ENCODE results near the gene PRKX.
"Not testable (repeated sequence)": the region's sequence is repeated elsewhere in the genome, so short reads cannot be mapped to it uniquely, and the experiment has no call there.

The PRKX gene

DNA sequence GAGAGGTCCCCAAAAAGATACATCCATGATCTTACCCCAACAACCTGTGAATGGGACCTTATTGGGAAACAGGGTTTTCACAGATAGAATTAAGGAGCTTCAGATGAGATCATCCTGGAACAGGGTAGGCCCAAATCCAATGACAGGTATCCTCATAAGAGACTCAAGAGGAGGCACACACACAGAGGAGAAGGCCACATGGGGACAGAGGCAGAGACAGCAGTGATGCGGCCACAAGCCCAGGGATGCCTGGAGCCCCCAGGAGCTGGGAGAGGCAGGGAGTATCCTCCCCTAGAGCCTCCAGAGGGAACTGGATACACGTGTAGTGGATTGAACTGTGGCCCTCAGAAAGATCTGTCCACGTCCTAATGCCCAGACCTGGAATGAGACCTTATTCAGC, 82.3 kb downstream of the PRKX start:
- 94 to 96% methylated on average over 3 of the region's 3 CpGs for whole genome bisulfite sequencing, 2 experiments
- no peaks in the 10 kb centered on the region for H3K9me3 ChIP-seq (ENCODE audit: control insufficient read depth, low read length)
- no peaks in the 10 kb centered on the region for H3K4me1 ChIP-seq (ENCODE audit: control insufficient read depth, insufficient read depth, low read length)

GRCh38 chrX:3627594-3627993, 85.9 kb downstream of the PRKX start:
- Histone ChIP-seq H3K36me3 (ENCODE audit: control insufficient read depth, insufficient read depth, low read length) (no peaks in the 10 kb centered on the region), H3K4me3 (ENCODE audit: insufficient read depth, low read depth, low read length) (no peak overlapping the region), H3K4me1 (ENCODE audit: control insufficient read depth, insufficient read depth, low read length) (no peaks in the 10 kb centered on the region), H3K27me3 (ENCODE audit: control insufficient read depth, insufficient read depth, low read length, poor library complexity, severe bottlenecking) (no peaks in the 10 kb centered on the region), H3K27ac (ENCODE audit: insufficient read depth, low read depth, low read length, poor library complexity, severe bottlenecking) (no peak overlapping the region), H3K9me3 (ENCODE audit: control insufficient read depth, low read length) (no peaks in the 10 kb centered on the region)
- WGBS, 2 experiments = 86 to 96% methylated on average over 4 of the region's 7 CpGs

More for the DNA sequence above, 82.3 kb downstream of the PRKX start:
- Histone ChIP-seq H3K27me3 (ENCODE audit: control insufficient read depth, insufficient read depth, low read length, poor library complexity, severe bottlenecking) (no peaks in the 10 kb centered on the region), H3K27ac (ENCODE audit: insufficient read depth, low read depth, low read length, poor library complexity, severe bottlenecking) (no peak overlapping the region), H3K36me3 (ENCODE audit: control insufficient read depth, insufficient read depth, low read length) (no peaks in the 10 kb centered on the region), H3K4me3 (ENCODE audit: insufficient read depth, low read depth, low read length) (no peak overlapping the region)

- Histone ChIP-seq H3K4me1 (ENCODE audit: control insufficient read depth, insufficient read depth, low read length) (no peaks in the 10 kb centered on the region), H3K27me3 (ENCODE audit: control insufficient read depth, insufficient read depth, low read length, poor library complexity, severe bottlenecking) (no peaks in the 10 kb centered on the region)
- 88 to 93% methylated on average over 5 to 6 of the region's 6 CpGs for WGBS, 2 experiments
These were observed 92.0 kb downstream of the PRKX start for GRCh38 chrX:3621414-3621813.

GRCh38 chrX:3611744-3612143, 101.7 kb downstream of the PRKX start:
- H3K27me3 ChIP-seq (ENCODE audit: control insufficient read depth, insufficient read depth, low read length, poor library complexity, severe bottlenecking); H3K9me3 ChIP-seq (ENCODE audit: control insufficient read depth, low read length); H3K4me3 ChIP-seq (ENCODE audit: insufficient read depth, low read depth, low read length); H3K4me1 ChIP-seq (ENCODE audit: control insufficient read depth, insufficient read depth, low read length); H3K27ac ChIP-seq (ENCODE audit: insufficient read depth, low read depth, low read length, poor library complexity, severe bottlenecking); H3K36me3 ChIP-seq (ENCODE audit: control insufficient read depth, insufficient read depth, low read length): not testable (repeated sequence)
- WGBS, 2 experiments = 74 to 100% methylated on average over 2 of the region's 6 CpGs

More at GRCh38 chrX:3621414-3621813, 92.0 kb downstream of the PRKX start:
- no peak overlapping the region for H3K27ac ChIP-seq (ENCODE audit: insufficient read depth, low read depth, low read length, poor library complexity, severe bottlenecking)
- no peak overlapping the region for H3K4me3 ChIP-seq (ENCODE audit: insufficient read depth, low read depth, low read length)
- H3K9me3 ChIP-seq (ENCODE audit: control insufficient read depth, low read length) = no peaks in the 10 kb centered on the region
- peaks cover 3% of the 10 kb centered on the region for H3K36me3 ChIP-seq (ENCODE audit: control insufficient read depth, insufficient read depth, low read length)

DNA sequence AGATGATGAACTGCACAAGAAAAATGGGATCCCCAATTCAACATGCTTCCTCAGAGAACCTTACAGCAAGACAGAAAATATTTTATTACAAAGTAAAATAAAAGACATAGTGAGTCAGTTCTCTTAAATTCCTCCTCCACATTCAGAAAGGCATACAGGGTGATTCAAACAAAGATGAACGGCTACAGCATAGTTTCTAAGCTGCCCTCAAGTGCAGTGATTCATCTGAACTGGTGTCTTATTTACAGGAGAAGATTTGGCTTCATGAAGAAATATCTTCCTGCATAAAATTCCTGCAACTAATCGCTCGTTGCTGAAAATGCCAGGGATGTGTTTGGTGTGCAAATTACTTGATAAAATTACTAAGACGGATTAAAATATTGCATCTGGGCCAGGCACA, 103.6 kb downstream of the PRKX start:
- no peaks in the 10 kb centered on the region for H3K36me3 ChIP-seq (ENCODE audit: control insufficient read depth, insufficient read depth, low read length)
- no peak overlapping the region for H3K4me3 ChIP-seq (ENCODE audit: insufficient read depth, low read depth, low read length)
- 98 to 99% methylated on average over 4 of the region's 4 CpGs for WGBS, 2 experiments
- H3K27ac ChIP-seq (ENCODE audit: insufficient read depth, low read depth, low read length, poor library complexity, severe bottlenecking) = no peak overlapping the region
- H3K9me3 ChIP-seq (ENCODE audit: control insufficient read depth, low read length) = no peaks in the 10 kb centered on the region
- H3K27me3 ChIP-seq (ENCODE audit: control insufficient read depth, insufficient read depth, low read length, poor library complexity, severe bottlenecking) = no peaks in the 10 kb centered on the region
- H3K4me1 ChIP-seq (ENCODE audit: control insufficient read depth, insufficient read depth, low read length) = no peaks in the 10 kb centered on the region

DNA sequence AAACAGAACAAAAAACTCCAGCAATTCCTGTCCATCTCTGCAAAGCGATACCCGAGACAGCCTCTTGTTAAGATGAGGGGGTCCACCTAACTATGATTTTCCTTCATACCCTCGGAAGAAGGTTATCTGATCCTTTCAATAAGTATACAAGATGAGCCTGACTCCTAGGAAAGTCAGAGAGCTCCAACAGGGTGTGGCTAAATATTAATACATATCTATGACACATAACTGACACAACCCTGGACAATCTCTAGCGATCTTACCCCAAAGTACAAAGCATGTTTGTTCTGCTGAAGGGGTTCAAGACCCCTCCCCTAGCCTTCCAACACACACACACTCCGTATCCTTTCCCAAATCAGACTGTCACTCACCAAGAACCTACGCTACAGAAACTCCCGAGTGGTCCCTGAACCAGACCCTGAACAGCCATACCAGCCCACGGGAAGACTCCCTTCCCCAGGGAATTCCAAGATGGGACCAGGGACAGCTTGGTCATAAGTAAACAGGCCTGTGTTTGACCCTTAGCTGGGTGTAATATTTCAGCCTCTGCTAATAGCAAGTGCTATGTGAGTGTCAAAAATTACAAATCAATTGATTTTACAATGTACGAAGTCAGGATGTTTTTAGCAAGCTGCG, 110.3 kb downstream of the PRKX start:
- 91 to 96% methylated on average over 8 to 10 of the region's 10 CpGs for WGBS, 2 experiments
- H3K4me1 ChIP-seq (ENCODE audit: control insufficient read depth, insufficient read depth, low read length) = no peaks in the 10 kb centered on the region
- H3K27ac ChIP-seq (ENCODE audit: insufficient read depth, low read depth, low read length, poor library complexity, severe bottlenecking) = no peak overlapping the region
- H3K27me3 ChIP-seq (ENCODE audit: control insufficient read depth, insufficient read depth, low read length, poor library complexity, severe bottlenecking) = no peaks in the 10 kb centered on the region
- no peaks in the 10 kb centered on the region for H3K9me3 ChIP-seq (ENCODE audit: control insufficient read depth, low read length)
- H3K36me3 ChIP-seq (ENCODE audit: control insufficient read depth, insufficient read depth, low read length) = no peaks in the 10 kb centered on the region
- H3K4me3 ChIP-seq (ENCODE audit: insufficient read depth, low read depth, low read length) = no peak overlapping the region

DNA sequence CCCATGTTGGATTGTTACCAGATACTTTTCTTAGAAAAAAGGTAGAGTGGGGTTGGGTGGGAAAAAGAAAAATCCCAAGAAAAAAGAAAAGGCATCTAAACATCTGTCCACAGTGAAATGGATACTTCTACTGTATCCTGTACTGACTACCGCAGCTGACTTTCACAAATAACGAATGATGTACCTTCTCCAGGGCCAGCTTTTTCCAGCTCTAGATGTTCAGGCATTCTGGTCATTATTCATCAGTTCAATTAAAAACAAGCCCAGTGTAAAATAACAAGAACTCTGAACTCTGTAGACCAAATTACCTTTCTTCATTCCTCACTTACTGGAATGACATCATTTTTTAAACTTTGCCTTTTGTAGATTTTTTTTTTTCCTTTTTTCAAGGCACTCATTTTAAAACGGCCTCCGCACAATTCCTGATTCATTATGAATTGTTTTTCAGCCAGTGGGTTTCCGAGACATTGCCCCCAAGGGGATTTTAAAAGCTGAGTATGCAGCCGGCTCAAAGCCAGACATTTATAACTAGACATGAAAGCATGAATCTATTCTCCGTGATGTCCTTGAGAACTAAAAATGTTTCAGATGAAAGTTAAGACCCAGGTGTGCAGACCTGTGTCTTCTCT, 113.5 kb downstream of the PRKX start:
- WGBS, 2 experiments = 88 to 95% methylated on average over 6 to 7 of the region's 7 CpGs
- no peaks in the 10 kb centered on the region for H3K36me3 ChIP-seq (ENCODE audit: control insufficient read depth, insufficient read depth, low read length)
- H3K9me3 ChIP-seq (ENCODE audit: control insufficient read depth, low read length) = no peaks in the 10 kb centered on the region

DNA sequence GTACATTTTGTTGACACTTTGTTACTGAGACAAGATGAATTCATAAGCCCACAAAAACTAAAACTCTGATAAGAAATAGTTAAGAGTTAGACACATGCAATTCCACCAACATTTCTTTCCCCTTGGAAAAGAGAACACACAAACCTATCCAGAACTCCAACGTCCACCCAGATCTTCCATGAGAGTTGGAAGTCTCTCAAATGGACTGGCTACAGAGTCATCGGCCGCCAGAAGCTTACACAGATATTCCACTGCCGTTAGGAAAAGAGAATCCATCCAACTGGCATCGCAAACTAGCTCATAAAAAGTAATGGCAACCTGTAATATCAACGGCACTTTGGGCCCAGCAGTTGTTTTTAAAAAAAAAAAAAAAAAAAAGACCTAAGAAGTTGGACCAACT, 114.7 kb downstream of the PRKX start:
- WGBS, 2 experiments = 91 to 98% methylated on average over 5 to 6 of the region's 6 CpGs
- Histone ChIP-seq H3K27ac (ENCODE audit: insufficient read depth, low read depth, low read length, poor library complexity, severe bottlenecking) (no peak overlapping the region), H3K36me3 (ENCODE audit: control insufficient read depth, insufficient read depth, low read length) (no peaks in the 10 kb centered on the region)

More for the DNA sequence above, 113.5 kb downstream of the PRKX start:
- Histone ChIP-seq H3K4me1 (ENCODE audit: control insufficient read depth, insufficient read depth, low read length) (no peaks in the 10 kb centered on the region), H3K27me3 (ENCODE audit: control insufficient read depth, insufficient read depth, low read length, poor library complexity, severe bottlenecking) (no peaks in the 10 kb centered on the region), H3K27ac (ENCODE audit: insufficient read depth, low read depth, low read length, poor library complexity, severe bottlenecking) (no peak overlapping the region), H3K4me3 (ENCODE audit: insufficient read depth, low read depth, low read length) (no peak overlapping the region)

DNA sequence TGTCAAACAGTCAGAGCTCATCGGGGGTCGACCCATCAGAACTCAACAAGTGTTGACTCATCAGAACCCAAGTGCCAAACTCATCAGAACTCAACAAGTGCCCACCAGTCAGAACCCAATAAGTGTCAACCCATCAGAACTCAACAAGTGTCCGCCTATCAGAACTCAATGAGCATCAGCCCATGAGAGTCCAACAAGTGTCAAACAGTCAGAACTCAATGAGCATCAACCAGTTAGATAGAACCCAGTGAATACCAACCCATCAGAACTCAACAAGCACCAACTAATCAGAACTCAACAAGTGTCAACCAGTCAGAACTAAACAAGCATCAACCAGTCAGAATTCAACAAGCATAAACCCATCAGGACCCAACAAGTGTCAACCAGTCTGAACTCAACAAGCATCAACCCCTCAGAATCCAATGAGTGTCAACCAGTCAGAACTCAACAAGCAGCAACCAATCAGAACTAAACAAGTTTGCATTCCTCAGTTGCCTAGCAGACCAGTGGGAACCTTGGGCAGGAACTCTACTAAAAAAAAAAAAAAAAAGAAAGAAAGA, 115.3 kb downstream of the PRKX start:
- Histone ChIP-seq H3K4me1 (ENCODE audit: control insufficient read depth, insufficient read depth, low read length) (no peaks in the 10 kb centered on the region), H3K4me3 (ENCODE audit: insufficient read depth, low read depth, low read length) (no peak overlapping the region), H3K27ac (ENCODE audit: insufficient read depth, low read depth, low read length, poor library complexity, severe bottlenecking) (no peak overlapping the region), H3K36me3 (ENCODE audit: control insufficient read depth, insufficient read depth, low read length) (no peaks in the 10 kb centered on the region), H3K9me3 (ENCODE audit: control insufficient read depth, low read length) (no peaks in the 10 kb centered on the region), H3K27me3 (ENCODE audit: control insufficient read depth, insufficient read depth, low read length, poor library complexity, severe bottlenecking) (no peaks in the 10 kb centered on the region)
- WGBS, 2 experiments = 94 to 97% methylated on average over 3 of the region's 3 CpGs

More for the DNA sequence above, 114.7 kb downstream of the PRKX start:
- H3K4me3 ChIP-seq (ENCODE audit: insufficient read depth, low read depth, low read length) = no peak overlapping the region
- no peaks in the 10 kb centered on the region for H3K27me3 ChIP-seq (ENCODE audit: control insufficient read depth, insufficient read depth, low read length, poor library complexity, severe bottlenecking)
- H3K9me3 ChIP-seq (ENCODE audit: control insufficient read depth, low read length) = no peaks in the 10 kb centered on the region
- no peaks in the 10 kb centered on the region for H3K4me1 ChIP-seq (ENCODE audit: control insufficient read depth, insufficient read depth, low read length)

DNA sequence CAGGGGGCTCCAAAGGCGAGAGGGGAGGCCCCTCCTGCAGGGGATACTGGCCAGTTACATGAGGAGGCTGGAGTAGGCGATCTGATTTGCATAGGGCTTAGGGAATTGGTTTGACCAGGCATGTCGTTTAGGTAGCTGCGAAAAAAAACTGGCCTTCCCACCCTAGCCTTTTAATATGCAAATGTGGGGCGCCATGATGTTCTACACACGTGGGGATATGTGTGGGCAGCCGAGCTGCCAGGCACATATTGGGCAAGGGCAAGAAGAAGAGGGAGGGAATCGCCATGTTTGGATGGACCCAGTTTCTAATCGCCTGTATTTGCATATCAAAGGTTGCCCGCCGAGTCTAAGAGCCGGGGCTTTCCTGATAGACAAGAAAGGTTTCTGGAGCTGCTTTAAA, 121.3 kb downstream of the PRKX start:
- Histone ChIP-seq H3K27ac (ENCODE audit: insufficient read depth, low read depth, low read length, poor library complexity, severe bottlenecking) (no peak overlapping the region), H3K27me3 (ENCODE audit: control insufficient read depth, insufficient read depth, low read length, poor library complexity, severe bottlenecking) (no peaks in the 10 kb centered on the region), H3K9me3 (ENCODE audit: control insufficient read depth, low read length) (no peaks in the 10 kb centered on the region), H3K4me3 (ENCODE audit: insufficient read depth, low read depth, low read length) (no peak overlapping the region), H3K4me1 (ENCODE audit: control insufficient read depth, insufficient read depth, low read length) (no peaks in the 10 kb centered on the region), H3K36me3 (ENCODE audit: control insufficient read depth, insufficient read depth, low read length) (no peaks in the 10 kb centered on the region)
- 2 to 7% methylated on average over 12 of the region's 12 CpGs for WGBS, 2 experiments

Measured in ectodermal cell (in vitro differentiated cells).